ENCODE results near the gene SLAMF9.

Gene SLAMF9

DNA sequence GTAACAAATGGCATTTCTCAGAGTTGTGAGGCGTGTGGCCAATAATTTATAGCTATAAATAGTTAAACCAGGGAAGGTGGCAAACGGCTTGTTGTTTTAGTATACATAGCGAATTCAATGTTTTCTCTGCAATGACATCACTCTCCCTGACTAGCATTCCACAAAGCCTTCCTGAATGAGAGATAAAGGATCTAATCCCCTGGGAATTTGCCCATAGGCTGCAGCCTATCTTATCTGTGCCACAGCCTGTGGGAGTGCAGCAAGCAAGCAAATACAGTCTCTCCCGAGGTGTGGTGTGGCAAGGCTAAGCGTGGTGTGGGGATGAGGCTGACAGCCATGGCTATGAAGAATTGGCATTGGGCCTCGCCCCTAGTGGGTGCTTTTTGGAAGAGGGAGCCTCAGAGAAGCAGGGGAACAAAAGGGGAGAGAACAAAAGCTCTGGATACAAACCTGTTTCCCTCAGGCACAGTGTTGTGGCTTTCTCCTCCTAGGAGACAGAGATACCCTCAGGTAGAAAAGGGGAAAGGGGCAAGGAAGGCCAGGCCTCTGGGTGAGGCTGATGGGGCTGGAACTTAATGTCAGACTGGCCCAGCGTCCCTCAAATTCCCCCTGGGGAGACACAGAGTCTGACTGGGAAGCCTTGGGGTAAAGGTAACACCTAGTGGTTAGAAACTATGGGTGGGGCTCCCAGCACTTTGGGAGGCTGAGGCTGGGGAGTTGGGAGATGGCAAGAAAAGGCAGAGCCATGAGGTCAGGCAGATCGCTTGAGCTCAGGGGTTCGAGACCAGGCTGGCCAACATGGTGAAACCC, 37.6 kb downstream of the SLAMF9 start:
- Histone ChIP-seq H3K4me3 (ENCODE audit: low read length, poor library complexity, severe bottlenecking) (no peak overlapping the region), H3K27me3 (ENCODE audit: insufficient read depth, low read length, poor library complexity, severe bottlenecking) (no peaks in the 10 kb centered on the region), H3K4me2 (ENCODE audit: low read depth, low read length, poor library complexity, severe bottlenecking) (no peak overlapping the region), H3K9me2 (replicated peaks; ENCODE audit: low read depth, low read length) (no peaks in the 10 kb centered on the region), H3F3A (ENCODE audit: low read depth) (peaks cover under 1% of the 10 kb centered on the region; the same call in 1 of the 2 replicates), H4K20me1 (ENCODE audit: insufficient read depth, low read length, poor library complexity, severe bottlenecking) (peaks cover 32% of the 10 kb centered on the region), H3K79me2 (ENCODE audit: insufficient read depth, low read length) (peaks cover 52% of the 10 kb centered on the region), H3K9ac (ENCODE audit: low read depth, low read length, poor library complexity, severe bottlenecking) (no peak overlapping the region), H3K4me1 (ENCODE audit: insufficient read depth, low read length, poor library complexity, severe bottlenecking) (peaks cover 80% of the 10 kb centered on the region), H3K9me3 (ENCODE audit: insufficient read depth, low read depth, low read length) (no peaks in the 10 kb centered on the region), H3K36me3 (ENCODE audit: insufficient read depth, low read length) (peaks cover 61% of the 10 kb centered on the region), H2AFZ (ENCODE audit: low read length) (no peak overlapping the region)
- TF ChIP-seq, protein P1, sequence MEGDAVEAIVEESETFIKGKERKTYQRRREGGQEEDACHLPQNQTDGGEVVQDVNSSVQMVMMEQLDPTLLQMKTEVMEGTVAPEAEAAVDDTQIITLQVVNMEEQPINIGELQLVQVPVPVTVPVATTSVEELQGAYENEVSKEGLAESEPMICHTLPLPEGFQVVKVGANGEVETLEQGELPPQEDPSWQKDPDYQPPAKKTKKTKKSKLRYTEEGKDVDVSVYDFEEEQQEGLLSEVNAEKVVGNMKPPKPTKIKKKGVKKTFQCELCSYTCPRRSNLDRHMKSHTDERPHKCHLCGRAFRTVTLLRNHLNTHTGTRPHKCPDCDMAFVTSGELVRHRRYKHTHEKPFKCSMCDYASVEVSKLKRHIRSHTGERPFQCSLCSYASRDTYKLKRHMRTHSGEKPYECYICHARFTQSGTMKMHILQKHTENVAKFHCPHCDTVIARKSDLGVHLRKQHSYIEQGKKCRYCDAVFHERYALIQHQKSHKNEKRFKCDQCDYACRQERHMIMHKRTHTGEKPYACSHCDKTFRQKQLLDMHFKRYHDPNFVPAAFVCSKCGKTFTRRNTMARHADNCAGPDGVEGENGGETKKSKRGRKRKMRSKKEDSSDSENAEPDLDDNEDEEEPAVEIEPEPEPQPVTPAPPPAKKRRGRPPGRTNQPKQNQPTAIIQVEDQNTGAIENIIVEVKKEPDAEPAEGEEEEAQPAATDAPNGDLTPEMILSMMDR (conservative IDR thresholded peaks at IDR 0.05; ENCODE audit: low read length) = no peak
- TF ChIP-seq EZH2phosphoT487 (IDR thresholded peaks at IDR 0.05; ENCODE audit: borderline replicate concordance) = no peak

DNA sequence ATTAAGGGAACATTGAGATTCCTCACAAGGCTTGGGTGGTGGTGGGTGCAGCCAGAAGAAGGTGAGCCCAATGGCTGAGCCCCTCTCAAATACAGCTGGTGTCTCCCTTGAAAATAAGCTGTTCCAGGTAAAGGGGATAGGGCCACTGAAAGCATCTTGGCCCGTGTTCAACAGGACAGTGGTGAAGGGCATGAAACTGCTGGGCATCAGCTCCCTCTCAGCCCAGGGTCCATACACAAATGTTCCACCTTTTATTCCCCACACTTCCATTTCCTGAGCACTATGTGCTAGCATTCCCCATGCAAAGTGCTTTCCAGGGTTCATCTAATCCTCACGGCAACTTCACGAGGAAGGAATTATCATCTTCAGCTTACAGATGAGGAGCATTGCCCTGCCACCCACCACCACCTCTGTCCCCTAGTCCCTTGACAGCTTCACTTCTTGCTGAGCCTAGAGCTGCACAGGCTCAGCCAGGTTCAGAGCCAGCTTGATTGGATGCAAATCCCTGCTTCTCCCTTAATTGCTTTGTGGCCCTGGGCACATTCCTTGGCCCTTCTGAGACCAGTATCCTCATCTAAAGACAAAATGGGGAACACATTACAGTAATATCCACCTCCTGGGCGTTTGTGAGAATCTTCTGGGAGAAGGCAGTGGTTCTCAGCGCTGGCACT, 38.3 kb downstream of the SLAMF9 start:
- Histone ChIP-seq H3K27me3 (ENCODE audit: insufficient read depth, low read length, poor library complexity, severe bottlenecking) (no peaks in the 10 kb centered on the region), H3K9me2 (replicated peaks; ENCODE audit: low read depth, low read length) (no peaks in the 10 kb centered on the region), H3K4me3 (ENCODE audit: low read length, poor library complexity, severe bottlenecking) (no peak overlapping the region), H3K4me2 (ENCODE audit: low read depth, low read length, poor library complexity, severe bottlenecking) (no peak overlapping the region), H3K36me3 (ENCODE audit: insufficient read depth, low read length) (peaks cover 55% of the 10 kb centered on the region), H3K9ac (ENCODE audit: low read depth, low read length, poor library complexity, severe bottlenecking) (no peak overlapping the region), H3K4me1 (ENCODE audit: insufficient read depth, low read length, poor library complexity, severe bottlenecking) (peaks cover 80% of the 10 kb centered on the region), H3K79me2 (ENCODE audit: insufficient read depth, low read length) (peaks cover 45% of the 10 kb centered on the region), H3K9me3 (ENCODE audit: insufficient read depth, low read depth, low read length) (no peaks in the 10 kb centered on the region), H2AFZ (ENCODE audit: low read length) (no peak overlapping the region), H3F3A (ENCODE audit: low read depth) (peaks cover 8% of the 10 kb centered on the region; the same call in 1 of the 2 replicates), H4K20me1 (ENCODE audit: insufficient read depth, low read length, poor library complexity, severe bottlenecking) (peaks cover 25% of the 10 kb centered on the region)
- TF ChIP-seq, protein P1 (conservative IDR thresholded peaks at IDR 0.05; ENCODE audit: low read length) = no peak
- TF ChIP-seq EZH2phosphoT487 (IDR thresholded peaks at IDR 0.05; ENCODE audit: borderline replicate concordance) = no peak

DNA sequence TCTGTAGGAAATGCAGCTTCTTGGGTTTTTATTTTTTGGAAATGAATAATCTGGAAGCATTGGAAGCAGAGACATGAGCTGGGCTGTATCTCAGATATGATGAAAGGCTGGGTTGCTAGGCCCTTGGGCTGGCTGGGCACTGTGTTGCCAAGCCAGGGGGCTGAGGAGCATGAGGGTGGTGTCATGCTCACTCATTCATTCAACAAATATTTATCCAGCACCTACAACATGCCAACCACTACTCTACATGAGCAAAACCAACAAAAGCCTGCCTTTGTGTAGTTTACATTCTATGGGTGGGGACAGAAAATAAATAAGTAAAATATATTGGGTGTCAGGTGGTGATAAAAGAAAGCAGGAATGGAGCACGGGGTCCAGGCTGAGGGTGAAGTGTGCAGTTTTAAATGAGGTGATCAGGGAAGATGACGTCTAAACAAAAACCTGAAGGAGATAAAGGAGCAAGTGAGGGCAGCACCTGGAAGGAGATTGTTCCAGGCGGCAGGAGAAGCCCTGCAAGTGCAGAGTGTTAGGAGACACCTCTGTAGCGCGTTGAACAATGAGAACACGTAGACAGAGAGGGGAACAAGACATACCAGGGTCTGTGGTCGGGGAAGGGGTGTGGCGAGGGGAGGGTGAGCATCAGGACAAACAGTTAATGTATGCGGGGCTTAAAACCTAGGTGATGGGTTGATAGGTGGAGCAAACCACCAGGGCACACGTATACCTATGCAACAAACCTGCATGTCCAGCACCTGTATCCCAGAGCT, 39.6 kb downstream of the SLAMF9 start:
- Histone ChIP-seq H3K9ac (ENCODE audit: low read depth, low read length, poor library complexity, severe bottlenecking) (peak overlapping the region; percentile 86), H3K4me2 (ENCODE audit: low read depth, low read length, poor library complexity, severe bottlenecking) (no peak overlapping the region), H3K27me3 (ENCODE audit: insufficient read depth, low read length, poor library complexity, severe bottlenecking) (no peaks in the 10 kb centered on the region), H3K36me3 (ENCODE audit: insufficient read depth, low read length) (peaks cover 43% of the 10 kb centered on the region), H3F3A (ENCODE audit: low read depth) (peaks cover 9% of the 10 kb centered on the region; the same call in 1 of the 2 replicates), H2AFZ (ENCODE audit: low read length) (no peak overlapping the region), H3K9me2 (replicated peaks; ENCODE audit: low read depth, low read length) (no peaks in the 10 kb centered on the region), H4K20me1 (ENCODE audit: insufficient read depth, low read length, poor library complexity, severe bottlenecking) (peaks cover 12% of the 10 kb centered on the region), H3K79me2 (ENCODE audit: insufficient read depth, low read length) (peaks cover 32% of the 10 kb centered on the region), H3K4me1 (ENCODE audit: insufficient read depth, low read length, poor library complexity, severe bottlenecking) (peaks cover 76% of the 10 kb centered on the region), H3K4me3 (ENCODE audit: low read length, poor library complexity, severe bottlenecking) (no peak overlapping the region), H3K9me3 (ENCODE audit: insufficient read depth, low read depth, low read length) (no peaks in the 10 kb centered on the region)
- TF ChIP-seq, protein P1 (conservative IDR thresholded peaks at IDR 0.05; ENCODE audit: low read length) = no peak
- TF ChIP-seq EZH2phosphoT487 (IDR thresholded peaks at IDR 0.05; ENCODE audit: borderline replicate concordance) = no peak
